Esophagus (tissue), 2 donors: Measurements from ENCODE around the gene PRDM12. TPM values are rescaled to one million over a fixed set of nuclear protein-coding genes. Genes with fewer than 3 reads are reported as not detected.

Experiments
- H3K27ac ChIP-seq, 2 donors: one replicate each; pipeline ENCODE4 v1.5.1; 2013; ENCODE audit warnings: low read depth in 2 of 2, mild to moderate bottlenecking in 2 of 2, inconsistent platforms in 1 of 2, low read length in 1 of 2, moderate library complexity in 1 of 2
- H3K27me3 ChIP-seq, 2 donors: one replicate each; pipeline ENCODE4 v1.6.1; 2013; ENCODE audit warnings: low read length in 2 of 2, control low read depth in 1 of 2, mild to moderate bottlenecking in 1 of 2; ENCODE audit not compliant: insufficient read depth in 2 of 2, control insufficient read depth in 1 of 2
- H3K36me3 ChIP-seq, 2 donors: one replicate each; pipeline ENCODE4 v1.6.1; 2013; ENCODE audit warnings: low read length in 1 of 2; ENCODE audit not compliant: control insufficient read depth in 2 of 2, insufficient read depth in 2 of 2
- H3K4me1 ChIP-seq, 2 donors: one replicate each; pipeline ENCODE4 v1.6.1; 2013; ENCODE audit warnings: low read length in 1 of 2; ENCODE audit not compliant: control insufficient read depth in 2 of 2, insufficient read depth in 2 of 2
- H3K4me3 ChIP-seq, 2 donors: one replicate each; pipeline ENCODE4 v1.5.1; 2013; ENCODE audit warnings: low read length in 2 of 2, mild to moderate bottlenecking in 2 of 2, low read depth in 1 of 2, moderate library complexity in 1 of 2
- H3K9me3 ChIP-seq, 2 donors: one replicate each; pipeline ENCODE4 v1.6.1; 2013; ENCODE audit warnings: mild to moderate bottlenecking in 2 of 2, low read depth in 1 of 2, low read length in 1 of 2, moderate library complexity in 1 of 2; ENCODE audit not compliant: control insufficient read depth in 2 of 2, insufficient read depth in 1 of 2
- WGBS, 2 donors: extraction: QIAGEN DNeasy Blood & Tissue Kit; methylation state at CpG; one replicate each; pipeline ENCODE4 v1.1.7; 2013; 5-methylcytosine and 5-hydroxymethylcytosine counted together
- polyA plus RNA-seq, 2 donors: library from polyadenylated mRNA; stranded (reverse); fragments of 200-250 nt; gene quantifications; one replicate each; pipeline ENCODE4 v1.2.3, GENCODE V29; 2013
- donor health status: healthy with polysubstance abuse.
- donor health status: Bipolar disorder and iron deficiency.

The PRDM12 gene
- polyA plus RNA-seq, 2 donors: 0.04 TPM; not detected in 1

GRCh38 chr9:130712564-130713285 is 48.3 kb downstream of the PRDM12 start:
- 0% methylated on average over 64 to 68 of the region's 68 CpGs for WGBS, 2 donors
- Histone ChIP-seq H3K9me3 (no peaks in the 10 kb centered on the region), H3K27me3 (no peaks in the 10 kb centered on the region), H3K36me3 (no peaks in the 10 kb centered on the region), H3K27ac (peak overlapping the region; percentile 98 to 99), H3K4me3 (peak overlapping the region; percentile 70 to 80), H3K4me1 (peaks cover 0 to 3% of the 10 kb centered on the region in 2 donors)

- H3K9me3 ChIP-seq: no peaks in the 10 kb centered on the region
- H3K4me3 ChIP-seq: peak overlapping the region; percentile 70 to 80
- no peaks in the 10 kb centered on the region for H3K27me3 ChIP-seq
- WGBS, 2 donors: 0 to 1% methylated on average over 35 to 37 of the region's 37 CpGs
- no peaks in the 10 kb centered on the region for H3K36me3 ChIP-seq
- H3K27ac ChIP-seq: peak overlapping the region; percentile 98 to 99
- peaks cover 0 to 3% of the 10 kb centered on the region in 2 donors for H3K4me1 ChIP-seq
These were observed 49.0 kb downstream of the PRDM12 start for GRCh38 chr9:130713286-130713960.

- H3K27ac ChIP-seq: peak overlapping the region in 1 of 2 donors; percentile 60
- H3K27me3 ChIP-seq: no peaks in the 10 kb centered on the region
- H3K36me3 ChIP-seq: no peaks in the 10 kb centered on the region
- peak overlapping the region in 1 of 2 donors; percentile 70 for H3K4me3 ChIP-seq
- H3K9me3 ChIP-seq: no peaks in the 10 kb centered on the region
- 27% methylated on average over 7 of the region's 7 CpGs for WGBS, 2 donors
- H3K4me1 ChIP-seq: peaks cover 0 to 3% of the 10 kb centered on the region in 2 donors
These were observed 50.3 kb downstream of the PRDM12 start for GRCh38 chr9:130714586-130715110.

DNA sequence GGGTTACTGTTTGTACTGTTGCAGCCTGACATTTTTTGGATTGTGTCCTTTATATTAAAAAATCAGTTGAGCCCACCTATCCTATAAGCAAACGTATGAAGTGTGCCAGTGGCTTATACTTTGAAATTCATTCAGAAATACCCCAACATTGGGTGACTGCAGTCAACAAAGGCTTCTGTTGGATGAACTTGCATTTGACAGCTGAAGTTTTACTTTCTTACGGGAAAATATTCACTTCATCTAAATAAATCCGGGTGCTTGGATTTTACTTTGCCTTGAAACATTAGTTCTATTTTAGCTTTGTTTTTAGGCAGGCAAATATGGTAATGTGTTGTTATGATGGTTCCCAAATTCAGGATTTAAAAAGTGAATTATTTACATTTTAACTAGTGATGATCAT is 50.9 kb downstream of the PRDM12 start:
- no peak overlapping the region for H3K27ac ChIP-seq
- peak overlapping the region in 1 of 2 donors; percentile 70 for H3K4me3 ChIP-seq
- no peaks in the 10 kb centered on the region for H3K36me3 ChIP-seq
- H3K9me3 ChIP-seq: no peaks in the 10 kb centered on the region
- 21 to 23% methylated on average over 3 of the region's 3 CpGs for WGBS, 2 donors
- H3K27me3 ChIP-seq: no peaks in the 10 kb centered on the region
- peaks cover 0 to 3% of the 10 kb centered on the region in 2 donors for H3K4me1 ChIP-seq

DNA sequence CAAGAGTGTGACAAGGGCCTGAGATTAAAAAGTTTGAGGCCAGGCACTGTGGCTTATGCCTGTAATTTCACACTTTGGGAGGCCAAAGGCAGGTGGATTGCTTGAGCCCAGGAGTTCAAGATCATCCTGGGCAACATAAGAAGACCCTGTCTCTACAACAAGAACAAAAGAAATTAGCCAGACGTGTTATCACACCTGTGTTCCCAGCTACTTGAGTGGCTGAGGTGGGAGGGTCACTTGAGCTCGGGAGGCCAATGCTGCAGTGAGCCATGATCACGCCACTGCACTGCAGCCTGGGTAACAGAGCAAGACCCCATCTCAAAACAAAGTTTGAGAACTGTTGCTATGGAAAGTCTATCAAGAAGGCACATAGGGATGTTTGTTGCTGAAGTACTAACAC is 54.2 kb downstream of the PRDM12 start:
- Histone ChIP-seq H3K4me3 (no peak overlapping the region), H3K27ac (no peak overlapping the region), H3K4me1 (peaks cover 0 to 3% of the 10 kb centered on the region in 2 donors), H3K36me3 (no peaks in the 10 kb centered on the region), H3K27me3 (no peaks in the 10 kb centered on the region), H3K9me3 (no peaks in the 10 kb centered on the region)
- 84 to 90% methylated on average over 3 of the region's 3 CpGs for WGBS, 2 donors

- Histone ChIP-seq H3K36me3 (no peaks in the 10 kb centered on the region), H3K9me3 (no peaks in the 10 kb centered on the region), H3K27me3 (no peaks in the 10 kb centered on the region), H3K4me3 (no peak overlapping the region), H3K27ac (no peak overlapping the region), H3K4me1 (no peaks in the 10 kb centered on the region)
- 95 to 98% methylated on average over 10 of the region's 10 CpGs for WGBS, 2 donors
These were observed 56.4 kb downstream of the PRDM12 start for GRCh38 chr9:130720762-130721161.

GRCh38 chr9:130728721-130729120 is 64.3 kb downstream of the PRDM12 start:
- H3K36me3 ChIP-seq: no peaks in the 10 kb centered on the region
- H3K27ac ChIP-seq: no peak overlapping the region
- no peaks in the 10 kb centered on the region for H3K27me3 ChIP-seq
- H3K4me3 ChIP-seq: no peak overlapping the region
- WGBS, 2 donors: 54 to 60% methylated on average over 3 of the region's 3 CpGs
- no peaks in the 10 kb centered on the region for H3K4me1 ChIP-seq
- H3K9me3 ChIP-seq: no peaks in the 10 kb centered on the region

DNA sequence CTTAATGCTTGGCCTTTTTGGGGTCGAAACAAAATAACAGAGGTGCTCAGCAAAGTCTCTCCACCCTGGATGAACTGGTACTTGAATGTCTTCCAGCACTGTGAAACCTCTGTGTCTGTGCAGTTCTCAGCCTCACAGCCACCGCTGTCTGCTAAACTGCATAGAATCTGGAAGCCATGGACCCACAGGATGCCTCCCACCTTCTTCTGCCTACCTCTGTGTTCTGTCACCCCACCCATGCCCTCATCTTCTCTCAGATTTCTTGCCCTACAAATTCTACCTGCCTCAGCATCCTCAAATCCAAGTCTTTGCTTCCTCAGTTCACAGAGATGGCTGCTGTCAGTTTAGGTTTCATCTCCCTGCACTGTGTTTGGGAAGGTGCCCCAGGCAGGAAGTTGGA is 64.8 kb downstream of the PRDM12 start:
- Histone ChIP-seq H3K36me3 (no peaks in the 10 kb centered on the region), H3K4me3 (no peak overlapping the region), H3K27ac (no peak overlapping the region), H3K9me3 (no peaks in the 10 kb centered on the region), H3K27me3 (no peaks in the 10 kb centered on the region), H3K4me1 (no peaks in the 10 kb centered on the region)
- 90 to 91% methylated on average over 2 of the region's 2 CpGs for WGBS, 2 donors

DNA sequence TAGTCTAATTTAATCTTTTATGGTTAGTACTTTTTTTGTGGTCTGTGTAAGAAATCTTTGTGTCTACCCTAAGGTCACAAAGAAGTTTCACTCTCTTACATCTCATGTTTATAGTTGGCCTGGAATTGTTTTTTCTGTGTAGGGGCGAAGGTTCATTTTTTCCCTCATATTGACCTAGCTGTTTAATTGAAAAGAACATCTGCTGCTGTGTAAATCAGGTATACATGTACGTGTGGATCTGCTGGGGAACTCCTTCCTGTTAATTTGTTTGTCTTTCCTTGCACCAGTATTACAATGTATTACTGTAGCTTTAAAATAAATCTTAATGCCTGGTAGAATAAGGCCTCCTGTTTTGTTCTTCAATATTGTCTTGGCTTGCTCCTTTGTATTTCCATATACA is 67.0 kb downstream of the PRDM12 start:
- H3K4me3 ChIP-seq: no peak overlapping the region
- no peaks in the 10 kb centered on the region for H3K27me3 ChIP-seq
- 61 to 77% methylated on average over 2 of the region's 2 CpGs for WGBS, 2 donors
- H3K9me3 ChIP-seq: no peaks in the 10 kb centered on the region
- no peaks in the 10 kb centered on the region for H3K4me1 ChIP-seq
- H3K36me3 ChIP-seq: no peaks in the 10 kb centered on the region
- no peak overlapping the region for H3K27ac ChIP-seq
